Ishikawa (cell line): Measurements from ENCODE around the gene HEBP2.

Experiments
- CEBPB ChIP-seq: IDR thresholded peaks from 2 replicates; pipeline ENCODE4 v1.6.1; 2012
- CREB1 ChIP-seq: IDR thresholded peaks from 2 replicates; pipeline ENCODE4 v1.6.1; 2012; ENCODE audit warnings: low read depth
- EGR1 ChIP-seq: IDR thresholded peaks from 2 replicates; pipeline ENCODE4 v1.6.1; 2012
- EP300 ChIP-seq: IDR thresholded peaks from 2 replicates; pipeline ENCODE4 v1.6.1; 2012; ENCODE audit warnings: borderline replicate concordance
- FOXM1 ChIP-seq: IDR thresholded peaks from 2 replicates; pipeline ENCODE4 v1.6.1; 2012; ENCODE audit warnings: low read depth, borderline replicate concordance
- NFIC ChIP-seq: IDR thresholded peaks from 2 replicates; pipeline ENCODE4 v1.6.1; 2012
- RAD21 ChIP-seq: IDR thresholded peaks from 2 replicates; pipeline ENCODE4 v1.6.1; 2012; ENCODE audit warnings: low read depth
- REST ChIP-seq: IDR thresholded peaks from 2 replicates; pipeline ENCODE4 v1.6.1; 2012; ENCODE audit warnings: low read depth, mild to moderate bottlenecking
- TAF1 ChIP-seq: IDR thresholded peaks from 2 replicates; pipeline ENCODE4 v1.6.1; 2012; ENCODE audit warnings: low read depth, mild to moderate bottlenecking
- TCF12 ChIP-seq: IDR thresholded peaks from 2 replicates; pipeline ENCODE4 v1.6.1; 2012; ENCODE audit warnings: low read depth
- TEAD4 ChIP-seq: IDR thresholded peaks from 2 replicates; pipeline ENCODE4 v1.6.1; 2012
- USF1 ChIP-seq: IDR thresholded peaks from 2 replicates; pipeline ENCODE4 v1.6.1; 2012
- YY1 ChIP-seq: IDR thresholded peaks from 2 replicates; pipeline ENCODE4 v1.6.1; 2012; ENCODE audit warnings: low read depth
- ZBTB7A ChIP-seq: IDR thresholded peaks from 2 replicates; pipeline ENCODE4 v1.6.1; 2012; ENCODE audit warnings: low read depth
- TF ChIP-seq, protein P1 (sequence below): IDR thresholded peaks from 2 replicates; pipeline ENCODE4 v1.6.1; 2012

The HEBP2 gene

GRCh38 chr6:138432063-138432356, 28.0 kb downstream of the HEBP2 start:
- TF ChIP-seq, protein P1, sequence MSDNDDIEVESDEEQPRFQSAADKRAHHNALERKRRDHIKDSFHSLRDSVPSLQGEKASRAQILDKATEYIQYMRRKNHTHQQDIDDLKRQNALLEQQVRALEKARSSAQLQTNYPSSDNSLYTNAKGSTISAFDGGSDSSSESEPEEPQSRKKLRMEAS: no peak
- TF ChIP-seq ZBTB7A (no peak), TAF1 (no peak), NFIC (no peak), EGR1 (no peak), TCF12 (no peak), CEBPB (no peak), FOXM1 (no peak), EP300 (no peak), YY1 (no peak), USF1 (no peak), TEAD4 (no peak), CREB1 (no peak), RAD21 (no peak), REST (no peak)

- TF ChIP-seq TEAD4: no peak
- TF ChIP-seq CEBPB: no peak
Observed at GRCh38 chr6:138434096-138434495, 30.1 kb downstream of the HEBP2 start.

- no peak for TF ChIP-seq TEAD4
Observed at GRCh38 chr6:138434925-138435324, 30.9 kb downstream of the HEBP2 start.

- TF ChIP-seq RAD21 (no peak), FOXM1 (no peak), ZBTB7A (no peak), TAF1 (no peak), EGR1 (no peak), CEBPB (no peak), YY1 (no peak), REST (no peak), EP300 (no peak), CREB1 (no peak), TEAD4 (no peak), NFIC (no peak), USF1 (no peak), TCF12 (no peak)
- TF ChIP-seq, protein P1: no peak
Observed at GRCh38 chr6:138439546-138439945, 35.5 kb downstream of the HEBP2 start.

DNA sequence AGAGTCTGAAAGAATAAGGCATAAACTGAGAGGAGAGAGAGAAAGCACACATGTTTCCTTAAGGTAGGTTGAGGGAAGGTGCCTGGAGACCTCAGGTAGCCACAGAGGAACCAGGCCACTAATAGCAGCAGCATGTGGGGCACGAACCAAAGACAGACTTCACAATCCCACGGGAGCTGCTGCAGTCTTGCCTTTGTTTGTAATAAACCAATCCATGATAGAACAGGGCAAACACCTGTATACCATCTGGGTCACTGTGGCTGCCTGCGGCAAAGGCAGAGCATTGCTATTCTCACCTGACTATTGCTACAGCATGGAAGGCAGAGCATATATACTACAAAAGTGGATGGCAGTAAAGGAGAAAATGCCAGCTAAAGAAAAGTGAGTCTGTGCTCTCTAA, 36.3 kb downstream of the HEBP2 start:
- no peak for TF ChIP-seq EP300
- no peak for TF ChIP-seq YY1
- no peak for TF ChIP-seq CEBPB
- no peak for TF ChIP-seq NFIC
- no peak for TF ChIP-seq ZBTB7A
- TF ChIP-seq USF1: no peak
- TF ChIP-seq RAD21: no peak
- no peak for TF ChIP-seq TCF12
- no peak for TF ChIP-seq FOXM1
- TF ChIP-seq REST: no peak
- no peak for TF ChIP-seq TEAD4
- no peak for TF ChIP-seq EGR1
- TF ChIP-seq TAF1: no peak
- TF ChIP-seq, protein P1: no peak
- no peak for TF ChIP-seq CREB1
